HG03066 (cell line): ENCODE data around the gene PGAP3.

Experiments used
- ATAC-seq: cut with Tn5 transposase; IDR thresholded peaks from one replicate; pipeline ENCODE4 v1.9.1; 2021; ENCODE audit warnings: low read depth; ENCODE audit not compliant: unreplicated experiment

The PGAP3 gene

DNA sequence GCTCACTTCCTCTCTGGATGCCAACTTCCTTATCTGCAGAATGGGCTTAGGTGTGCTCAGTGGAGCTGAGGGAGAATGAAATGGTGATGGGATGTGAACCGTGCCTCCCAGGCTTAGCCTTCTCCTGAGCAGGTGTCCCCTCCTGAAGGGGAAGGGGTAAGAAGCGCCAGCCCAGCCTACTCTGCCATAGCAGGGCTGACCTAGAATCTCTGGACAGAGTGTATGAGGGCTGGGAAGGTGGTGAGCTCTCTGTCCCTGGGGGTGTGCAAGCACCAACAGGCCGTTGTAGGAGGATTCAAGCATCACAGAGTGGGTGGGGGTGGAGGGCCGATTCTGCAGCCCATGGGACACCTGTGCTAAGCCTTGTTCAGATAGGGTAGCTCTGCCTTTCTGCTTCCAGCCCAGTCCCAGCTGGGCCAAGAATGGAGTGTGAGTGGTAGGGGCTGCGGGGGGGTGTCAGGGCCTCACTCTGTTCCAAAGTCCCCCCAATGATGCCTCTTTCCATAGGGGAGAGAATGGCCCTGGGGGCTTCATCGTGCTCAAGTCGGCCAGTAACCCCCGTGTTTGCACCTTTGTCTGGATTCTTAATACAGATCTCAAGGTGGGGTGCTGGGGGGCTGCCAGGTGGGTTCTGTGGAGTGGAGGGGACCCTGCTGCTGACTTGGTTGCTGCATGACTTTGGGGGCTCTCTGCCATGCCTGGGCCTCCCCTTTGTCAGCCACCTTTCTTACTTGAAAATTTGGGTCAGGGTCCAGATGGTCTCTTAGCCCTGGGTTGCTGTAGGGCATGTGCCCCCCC lies 25.9 kb downstream of the PGAP3 start:
- no peak for ATAC-seq

DNA sequence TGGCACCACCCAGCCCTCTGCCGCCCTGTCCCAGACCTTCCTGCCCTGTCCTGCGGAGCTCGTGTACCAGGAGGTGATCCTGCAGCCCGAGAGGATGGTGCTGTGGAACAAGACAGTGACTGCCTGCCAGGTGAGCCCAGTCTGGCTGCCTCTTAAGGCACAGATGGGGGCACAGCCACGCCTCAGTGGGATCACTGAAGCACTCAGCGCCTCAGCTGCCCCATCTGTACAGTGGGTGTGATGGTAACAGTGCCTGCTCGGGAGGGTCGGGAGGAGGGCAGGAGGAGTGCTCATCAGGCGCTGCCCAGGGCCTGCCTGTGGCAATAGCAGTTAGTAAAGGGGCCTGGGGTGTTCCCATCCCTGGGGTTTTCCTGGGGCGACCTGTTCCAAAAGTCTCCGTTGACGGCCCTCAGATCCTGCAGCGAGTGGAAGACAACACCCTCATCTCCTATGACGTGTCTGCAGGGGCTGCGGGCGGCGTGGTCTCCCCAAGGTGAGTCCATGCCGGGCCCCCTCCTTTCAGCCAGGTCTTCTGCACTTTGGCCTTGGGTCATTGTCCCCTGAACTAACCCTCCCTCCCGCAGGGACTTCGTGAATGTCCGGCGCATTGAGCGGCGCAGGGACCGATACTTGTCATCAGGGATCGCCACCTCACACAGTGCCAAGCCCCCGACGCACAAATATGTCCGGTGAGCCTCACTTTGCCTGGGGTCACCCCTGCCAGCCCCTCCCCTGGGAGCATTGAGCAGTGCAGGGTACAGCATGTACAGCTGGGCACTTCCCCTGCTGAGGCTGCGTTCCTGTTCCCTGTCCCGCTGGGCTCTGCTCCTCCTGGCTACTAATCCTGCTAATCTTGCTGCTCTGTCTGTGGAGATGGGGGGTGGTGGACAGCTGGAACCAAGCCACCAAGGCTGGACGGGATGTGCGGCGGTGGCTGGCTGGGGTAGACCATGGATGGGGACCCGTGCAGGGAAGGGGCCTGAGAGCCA lies 27.2 kb downstream of the PGAP3 start:
- no peak for ATAC-seq

DNA sequence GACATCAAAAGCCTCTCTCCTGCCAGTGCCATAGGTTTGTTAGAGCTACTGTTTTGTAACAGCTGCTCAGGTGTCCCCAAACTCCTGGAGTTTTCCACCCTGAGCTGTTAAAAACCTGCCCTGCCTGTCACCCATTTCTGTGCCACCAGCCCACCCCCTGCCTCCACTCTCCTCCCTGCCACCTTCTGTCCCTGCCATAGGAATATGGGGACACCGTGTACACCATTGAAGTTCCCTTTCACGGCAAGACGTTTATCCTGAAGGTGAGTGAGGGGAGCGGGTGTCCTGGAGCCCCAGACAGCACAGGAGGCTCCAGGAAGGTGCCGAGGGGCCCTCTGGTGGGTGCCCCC lies 27.9 kb downstream of the PGAP3 start:
- ATAC-seq = no peak

DNA sequence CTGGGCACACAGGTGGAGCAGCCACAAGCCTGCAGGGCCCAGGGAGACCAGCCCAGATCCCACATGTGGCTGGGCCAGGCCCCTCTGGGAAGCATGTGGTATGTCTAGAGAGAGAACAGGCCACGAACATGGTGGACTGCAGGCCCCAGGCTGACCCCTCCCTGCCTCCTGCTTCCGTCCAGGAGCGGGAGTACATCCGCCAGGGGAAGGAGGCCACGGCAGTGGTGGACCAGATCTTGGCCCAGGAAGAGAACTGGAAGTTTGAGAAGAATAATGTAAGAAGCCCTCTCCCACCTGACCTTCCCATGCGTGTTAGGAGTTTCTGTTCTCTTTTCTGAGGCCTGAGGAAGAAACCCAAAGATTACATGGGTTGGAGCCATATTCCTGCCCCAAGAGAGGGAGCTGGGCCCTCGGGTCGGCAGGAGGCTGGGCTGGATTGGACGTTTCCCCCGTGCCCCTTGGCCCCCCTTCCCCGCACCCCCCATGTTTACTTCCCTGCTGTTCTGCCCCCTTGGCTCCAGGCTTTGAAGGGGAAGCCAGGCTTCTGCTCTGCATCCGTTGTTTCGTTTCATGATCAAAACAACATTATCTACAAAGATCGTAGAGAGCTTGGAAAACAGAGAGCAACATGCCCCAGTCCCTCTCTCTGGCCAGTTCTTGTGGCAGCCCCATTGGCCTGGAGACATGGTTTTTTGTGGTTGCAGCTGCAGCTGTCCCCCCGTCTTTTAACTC lies 28.4 kb downstream of the PGAP3 start:
- no peak for ATAC-seq

DNA sequence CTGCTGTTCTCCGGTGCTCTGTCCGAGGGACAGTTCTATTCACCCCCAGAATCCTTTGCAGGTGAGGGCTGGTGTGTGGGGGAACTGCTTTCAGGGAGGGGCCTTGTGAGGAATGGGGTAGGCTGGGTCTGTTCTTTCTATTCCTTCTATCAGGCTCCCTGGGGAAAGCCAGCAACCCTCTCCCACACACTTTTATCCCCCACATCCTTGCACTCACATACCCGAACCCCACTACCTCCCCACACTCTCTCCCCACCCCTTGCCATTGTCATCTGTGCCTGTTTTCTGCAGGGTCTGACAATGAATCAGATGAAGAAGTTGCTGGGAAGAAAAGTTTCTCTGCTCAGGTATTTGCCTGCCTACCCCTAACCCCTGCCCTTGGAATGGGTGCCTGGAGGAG lies 29.1 kb downstream of the PGAP3 start:
- no peak for ATAC-seq

DNA sequence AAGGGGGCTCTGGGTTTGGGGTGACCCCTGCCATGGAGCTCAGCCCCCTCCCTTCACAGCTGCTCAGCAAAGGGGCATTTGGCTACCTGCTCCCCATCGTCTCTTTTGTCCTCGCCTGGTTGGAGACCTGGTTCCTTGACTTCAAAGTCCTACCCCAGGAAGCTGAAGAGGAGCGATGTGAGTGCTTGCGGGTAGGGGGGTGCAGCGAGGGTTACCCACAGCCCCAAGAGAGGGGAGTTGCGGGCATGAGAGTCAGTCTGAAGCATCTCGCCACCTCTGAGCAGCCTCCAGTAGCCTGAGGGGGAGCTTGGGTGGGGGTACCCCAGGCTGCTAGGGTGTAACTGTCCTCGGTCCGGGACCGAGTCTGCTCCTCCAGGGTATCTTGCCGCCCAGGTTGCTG lies 29.5 kb downstream of the PGAP3 start:
- no peak for ATAC-seq

DNA sequence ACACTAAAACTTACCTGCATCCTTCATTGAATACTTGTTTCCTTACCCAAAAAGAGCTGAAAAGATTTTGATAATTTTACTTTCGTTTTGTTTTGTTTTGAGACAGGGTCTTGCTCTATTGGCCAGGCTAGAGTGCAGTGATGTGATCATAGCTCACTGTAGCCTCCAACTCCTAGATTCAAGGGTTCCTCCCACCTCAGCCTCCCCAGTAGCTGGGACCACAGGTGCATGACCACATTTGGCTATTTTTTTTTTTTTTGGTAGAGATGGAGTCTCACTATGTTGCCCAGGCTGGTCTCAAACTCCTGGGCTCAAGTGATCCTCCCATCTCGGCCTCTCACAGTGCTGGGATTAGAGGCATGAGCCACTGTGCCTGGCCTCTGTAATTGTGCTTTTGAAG lies 32.8 kb downstream of the PGAP3 start:
- ATAC-seq = no peak

DNA sequence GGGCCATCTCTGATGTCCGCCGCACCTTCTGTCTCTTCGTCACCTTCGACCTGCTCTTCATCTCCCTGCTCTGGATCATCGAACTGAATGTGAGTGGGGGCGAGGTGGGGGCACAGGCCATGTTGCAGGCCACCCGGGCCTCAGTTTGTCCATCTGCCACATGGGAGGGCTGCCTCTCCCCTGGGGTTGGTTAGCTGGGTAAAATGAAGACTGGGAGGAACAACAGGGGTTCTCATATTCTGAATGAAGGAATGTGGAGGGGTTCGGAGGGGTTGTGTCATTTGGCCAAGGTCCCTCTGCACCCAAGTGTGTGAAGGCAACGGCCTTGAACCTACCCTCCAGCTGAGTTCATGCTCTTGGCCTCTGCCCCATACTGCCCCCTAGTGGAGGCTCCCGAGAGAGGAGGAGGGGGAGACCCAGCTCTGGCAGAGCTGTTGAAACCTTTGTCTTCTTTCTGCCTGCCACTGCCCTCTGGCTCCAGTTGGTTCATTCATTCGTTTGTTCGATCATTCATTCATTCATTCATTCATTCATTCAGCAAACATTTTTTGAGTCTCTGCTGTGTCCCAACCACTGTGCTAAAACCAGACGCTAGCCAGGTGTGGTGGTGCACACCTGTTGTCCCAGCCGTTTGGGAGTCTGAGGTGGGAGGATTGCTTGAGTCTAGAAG lies 34.1 kb downstream of the PGAP3 start:
- ATAC-seq = no peak

DNA sequence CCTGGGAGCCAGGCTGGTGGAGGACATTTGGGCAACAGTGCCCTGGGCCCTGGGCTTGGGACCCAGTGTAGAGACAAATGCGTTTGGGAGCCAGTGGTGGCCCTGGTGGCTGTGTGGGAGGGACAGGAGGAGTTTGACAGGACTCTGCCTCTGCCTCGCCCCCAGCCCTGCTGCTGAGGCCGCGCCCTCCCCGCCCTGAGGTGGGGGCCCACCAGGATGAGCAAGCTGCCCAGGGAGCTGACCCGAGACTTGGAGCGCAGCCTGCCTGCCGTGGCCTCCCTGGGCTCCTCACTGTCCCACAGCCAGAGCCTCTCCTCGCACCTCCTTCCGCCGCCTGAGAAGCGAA lies 34.6 kb downstream of the PGAP3 start:
- no peak for ATAC-seq

DNA sequence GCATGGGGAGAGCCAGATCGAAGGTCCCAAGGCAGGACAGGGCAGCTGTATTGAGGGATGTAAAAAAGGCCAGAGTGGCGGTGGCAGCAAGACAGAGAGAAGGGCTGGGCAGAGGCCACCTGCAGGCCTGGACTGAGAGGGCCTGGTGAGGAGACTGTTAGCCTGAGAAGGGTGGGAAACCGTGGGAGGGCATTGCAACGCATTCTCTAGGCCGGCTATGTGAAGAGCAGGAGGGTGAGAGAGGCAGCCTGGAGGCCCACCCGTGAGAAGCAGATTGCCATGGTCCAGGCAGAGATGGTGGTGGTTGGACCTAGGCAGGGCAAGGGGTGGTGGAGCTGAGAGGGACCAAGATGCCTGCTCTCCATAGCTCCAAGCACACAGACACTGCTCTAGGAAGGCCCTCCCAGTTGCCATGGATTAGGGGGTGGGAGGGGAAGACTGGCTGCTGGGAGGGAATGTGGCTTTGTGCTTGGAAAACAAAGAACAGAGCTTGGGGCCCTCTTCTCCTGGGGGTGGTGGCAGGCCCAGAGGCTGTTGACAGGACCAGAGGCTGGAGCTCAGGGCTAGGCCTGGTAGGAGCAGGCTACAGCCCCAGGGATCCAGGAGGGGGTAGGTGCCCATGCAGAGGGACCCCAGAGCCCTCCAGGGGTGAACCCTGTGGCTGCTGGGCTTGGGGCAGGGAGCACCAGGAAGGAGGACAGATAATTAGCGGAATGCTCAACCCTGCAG lies 35.1 kb downstream of the PGAP3 start:
- ATAC-seq = no peak

DNA sequence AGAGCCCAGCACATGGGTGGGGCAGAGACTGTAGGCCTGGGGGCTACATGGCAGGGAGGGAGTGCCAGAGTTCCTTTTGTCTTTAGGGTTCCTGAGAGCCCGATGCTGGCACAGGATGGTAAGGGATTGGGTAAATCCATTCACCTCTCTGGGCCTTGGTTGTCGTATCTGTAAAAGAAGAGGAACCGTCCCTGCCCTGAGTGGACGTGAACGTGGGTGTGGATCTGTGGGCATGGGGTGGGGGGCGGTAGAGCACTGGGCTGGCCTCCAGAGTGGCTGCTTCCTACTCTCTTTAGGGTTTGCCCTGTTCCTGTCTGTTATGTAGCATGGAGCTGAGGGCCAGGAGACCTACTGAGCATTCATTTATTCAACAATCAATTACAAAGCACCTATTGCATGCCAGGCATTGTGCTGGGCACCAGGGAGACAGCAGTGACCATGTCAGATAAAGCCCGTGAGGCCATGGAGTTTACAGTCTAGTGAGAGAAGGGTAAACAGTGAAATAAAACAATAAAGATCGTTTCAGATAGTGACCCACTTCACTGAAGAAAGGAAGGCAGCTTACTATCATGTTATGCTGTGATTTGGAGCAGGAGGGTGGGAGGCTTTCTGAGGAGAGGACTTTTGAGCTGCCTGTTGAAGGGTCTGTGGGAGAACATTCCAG lies 35.8 kb downstream of the PGAP3 start:
- ATAC-seq = no peak

DNA sequence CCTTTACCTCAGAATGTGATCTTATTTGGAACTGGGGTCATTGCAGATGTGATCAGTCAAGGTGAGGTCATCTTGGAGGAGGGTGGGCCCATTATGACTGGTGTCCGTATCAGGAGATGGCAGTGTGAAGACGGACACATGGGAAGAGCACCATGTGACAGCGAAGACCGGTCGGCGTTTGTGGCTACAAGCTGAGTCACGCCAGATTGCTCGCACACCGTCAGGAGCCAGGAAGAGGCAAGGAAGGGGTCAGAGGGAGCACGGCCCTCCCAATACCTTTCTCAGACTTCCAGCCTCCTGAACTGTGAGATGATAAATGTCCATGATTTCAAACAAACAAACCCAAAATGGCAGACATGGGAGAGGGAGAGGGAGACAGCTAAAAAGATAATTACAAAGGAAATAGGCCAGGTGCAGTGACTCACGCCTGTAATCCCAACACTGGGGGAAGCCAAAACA lies 37.7 kb downstream of the PGAP3 start:
- ATAC-seq = no peak

DNA sequence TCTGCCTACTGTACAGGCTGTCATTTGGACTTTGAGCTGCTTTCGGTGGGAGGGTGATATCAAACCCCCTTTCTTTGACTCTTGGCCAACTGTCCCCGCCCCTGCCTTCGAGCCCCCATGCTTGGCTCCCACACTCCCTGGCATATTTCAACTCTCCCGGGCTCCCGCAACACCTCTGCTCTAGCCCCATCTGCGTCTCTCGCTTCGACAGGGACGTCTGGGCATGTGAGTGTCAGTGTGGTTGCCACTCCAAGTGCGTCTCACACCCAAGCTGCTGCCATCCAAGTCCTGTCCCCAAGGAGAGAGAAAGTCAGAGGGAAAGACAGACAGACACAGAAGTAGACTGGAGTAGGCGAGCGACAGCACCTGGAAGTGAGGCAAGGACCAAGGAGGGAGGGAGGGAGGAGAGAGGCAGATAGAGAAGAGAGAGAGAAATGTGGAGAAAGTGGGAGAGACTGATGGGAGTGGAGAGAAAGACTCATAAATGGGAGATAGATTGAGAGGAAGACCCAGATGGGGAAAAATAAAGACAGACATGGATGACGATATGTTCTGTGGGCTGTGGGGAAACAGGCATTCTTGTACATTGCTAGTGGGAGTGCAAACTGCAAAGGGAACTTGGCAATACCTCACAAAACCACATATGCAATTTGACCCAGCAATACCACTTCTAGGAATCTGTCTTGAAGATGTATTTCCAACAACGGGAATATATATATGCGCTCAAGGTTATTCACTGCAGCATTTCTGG lies 39.1 kb downstream of the PGAP3 start:
- no peak for ATAC-seq

DNA sequence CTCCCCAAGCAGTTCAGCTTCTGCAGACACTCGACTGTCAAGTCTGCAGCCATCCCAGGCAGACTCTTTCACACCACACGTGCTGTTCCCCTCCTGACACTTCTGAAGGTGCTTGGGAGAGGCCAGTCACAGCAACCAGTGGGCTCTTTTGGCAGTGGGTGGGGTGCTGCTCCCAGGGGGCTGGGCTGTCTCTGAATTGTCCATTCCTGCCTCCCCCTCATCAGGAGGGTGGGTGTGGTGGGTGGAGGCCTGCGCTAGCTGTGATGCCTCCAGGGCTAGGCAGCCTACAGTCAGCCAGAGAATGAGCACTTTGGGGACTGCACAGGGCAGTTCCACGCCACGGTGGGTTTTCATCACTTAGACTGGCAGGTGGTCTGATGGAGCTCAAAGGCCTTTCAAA lies 40.6 kb downstream of the PGAP3 start:
- no peak for ATAC-seq

DNA sequence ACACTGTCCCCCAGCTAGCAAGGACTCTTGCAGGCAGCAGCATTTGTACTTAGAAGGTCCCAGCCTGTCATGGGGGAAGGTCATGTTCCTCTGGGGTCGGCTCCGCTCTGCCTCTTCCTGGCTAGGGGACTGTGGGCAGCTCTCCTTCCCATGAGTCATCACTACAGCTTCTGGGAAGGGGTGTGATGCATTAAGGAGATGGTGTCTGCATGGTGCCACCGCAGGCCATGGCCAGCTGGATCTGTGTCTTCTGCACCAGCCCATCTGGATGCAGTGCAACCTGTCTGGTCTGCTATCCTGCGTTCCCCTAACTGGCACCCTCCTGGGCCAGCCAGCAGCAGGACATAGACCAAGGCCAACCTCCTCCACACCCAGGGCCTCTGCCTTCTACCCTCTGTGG lies 44.6 kb downstream of the PGAP3 start:
- no peak for ATAC-seq

DNA sequence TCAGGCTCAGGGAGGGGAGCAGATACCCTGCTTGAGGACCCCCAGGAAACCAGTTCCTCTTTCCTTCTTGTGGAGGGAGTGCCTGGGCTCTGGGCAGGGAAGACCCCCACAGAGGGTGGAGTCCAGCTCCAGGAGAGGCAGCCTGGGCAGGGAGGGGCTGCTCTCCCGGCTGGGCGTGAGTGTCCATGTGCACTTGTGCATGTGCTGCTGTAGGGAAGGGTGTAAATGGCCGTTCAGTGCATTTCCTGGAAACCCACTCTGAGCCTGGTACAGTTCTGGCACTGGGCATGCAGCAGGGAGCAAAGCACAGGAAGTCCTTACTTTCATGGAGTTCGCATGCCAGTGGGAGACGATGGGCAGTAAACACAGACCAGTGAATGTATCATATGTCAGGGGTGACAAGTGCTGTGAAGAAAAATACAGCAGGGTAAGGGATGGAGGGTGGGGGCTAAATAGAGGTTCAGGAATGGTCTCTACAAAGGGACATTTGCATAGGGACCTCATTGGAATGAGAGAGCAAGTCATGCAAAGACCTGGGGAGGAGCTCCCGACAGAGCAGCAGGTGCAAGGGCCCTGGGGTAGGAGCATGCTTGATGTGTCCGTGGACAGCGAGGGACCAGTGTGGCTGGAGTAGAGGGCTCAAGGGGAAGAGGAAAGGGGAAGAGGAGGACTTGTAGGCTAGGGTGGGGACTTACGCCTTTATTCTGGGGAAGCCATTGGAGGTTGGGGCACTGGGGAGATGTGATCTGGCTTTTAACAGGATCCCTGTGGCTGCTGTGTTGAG lies 45.4 kb downstream of the PGAP3 start:
- no peak for ATAC-seq

DNA sequence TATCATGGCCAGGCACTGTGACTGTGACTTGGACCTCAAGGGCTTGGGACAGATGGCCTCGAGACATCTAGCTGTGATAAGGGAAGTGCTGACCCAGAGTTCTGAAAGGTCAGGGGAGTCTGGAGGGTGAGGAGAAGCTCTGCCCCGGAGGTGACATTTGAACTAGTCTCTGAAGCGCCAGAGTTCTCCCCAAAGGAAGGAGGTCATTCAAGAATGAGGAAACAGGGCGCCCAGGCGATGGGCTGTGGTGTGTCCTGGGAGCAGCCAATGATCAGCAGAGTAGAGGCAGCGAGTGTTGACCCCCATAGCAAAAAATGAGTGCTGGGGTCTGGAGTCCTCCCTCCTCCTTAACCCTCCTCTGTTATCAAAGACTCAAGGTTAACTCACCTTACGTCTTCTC lies 46.0 kb downstream of the PGAP3 start:
- ATAC-seq = no peak

DNA sequence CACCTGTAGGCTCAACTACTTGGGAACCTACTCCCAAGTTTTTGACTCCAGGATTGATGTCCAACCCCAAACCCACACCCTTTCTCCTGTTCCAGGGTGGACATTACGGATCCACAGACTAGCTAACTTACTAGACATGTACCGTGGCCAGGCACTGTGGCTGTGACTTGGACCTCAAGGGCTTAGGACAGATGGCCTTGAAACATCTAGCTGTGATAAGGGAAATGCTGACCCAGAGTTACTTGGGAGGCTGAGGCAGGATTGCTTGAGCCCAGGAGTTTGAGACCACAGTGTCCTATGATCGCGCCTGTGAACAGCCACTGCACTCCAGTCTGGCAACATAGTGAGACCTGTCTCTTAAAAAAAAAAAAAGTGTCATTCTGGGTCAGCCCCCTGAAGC lies 46.8 kb downstream of the PGAP3 start:
- ATAC-seq = no peak
